ENCODE results near the gene MAPK8IP1. TPM values are rescaled to one million over a fixed set of nuclear protein-coding genes. Genes with fewer than 3 reads are reported as not detected.

MAPK8IP1 gene
- total and polyA plus RNA-seq, 7 donors, result 1.2 to 15.5 (median 4.9) TPM

- Histone ChIP-seq H3K36me3 (peaks cover 0 to 23% (median 0%) of the 10 kb centered on the region in 4 donors), H3K27ac (peak overlapping the region in 3 of 4 donors; percentile 26 to 70 (median 68)), H3K9me3 (no peaks in the 10 kb centered on the region), H3K27me3 (peaks cover 0 to 3% (median 0%) of the 10 kb centered on the region in 3 donors), H3K4me3 (peak overlapping the region; percentile 26 to 64 (median 58)), H3K4me1 (peaks cover 0 to 26% (median 22%) of the 10 kb centered on the region in 4 donors)
- peak; percentile 81 for DNase-seq
- no peak for TF ChIP-seq EP300 (IDR thresholded peaks at IDR 0.05)
- TF ChIP-seq POLR2AphosphoS5 (IDR thresholded peaks at IDR 0.05), result no peak
- TF ChIP-seq CTCF (IDR thresholded peaks at IDR 0.05), result no peak
- TF ChIP-seq POLR2A (IDR thresholded peaks at IDR 0.05), result no peak
- WGBS, 2 donors, result 37 to 59% methylated on average over 8 of the region's 8 CpGs
- intact Hi-C loops (cut with DNase I), result loop anchor here (2.0 to 5.0 kb wide), 3 partner anchors 16 to 59 kb away; partner anchors contain the start of gene PEX16
These were observed 15.6 kb downstream of the MAPK8IP1 start for GRCh38 chr11:45900916-45901617.

GRCh38 chr11:45901626-45902025 lies 16.2 kb downstream of the MAPK8IP1 start:
- Histone ChIP-seq H3K27me3 (no peaks in the 10 kb centered on the region), H3K27ac (no peak overlapping the region), H3K36me3 (peaks cover 0 to 23% (median 0%) of the 10 kb centered on the region in 4 donors), H3K4me3 (no peak overlapping the region), H3K4me1 (peaks cover 0 to 26% (median 22%) of the 10 kb centered on the region in 4 donors), H3K9me3 (no peaks in the 10 kb centered on the region)
- TF ChIP-seq POLR2AphosphoS5 (IDR thresholded peaks at IDR 0.05) (no peak), CTCF (IDR thresholded peaks at IDR 0.05) (no peak), EP300 (IDR thresholded peaks at IDR 0.05) (no peak), POLR2A (IDR thresholded peaks at IDR 0.05) (no peak)
- WGBS, 2 donors, result 84 to 87% methylated on average over 6 of the region's 6 CpGs
- DNase-seq, result no peak
- intact Hi-C loops (cut with DNase I), result loop anchor here (2.0 to 5.0 kb wide), 3 partner anchors 15 to 59 kb away; partner anchors contain the start of gene PEX16

- intact Hi-C loops (cut with DNase I), result loop anchor here (5.0 kb wide), 2 partner anchors 40 to 60 kb away; no protein-coding TSS in a partner anchor
- Histone ChIP-seq H3K36me3 (peaks cover 0 to 23% (median 0%) of the 10 kb centered on the region in 4 donors), H3K9me3 (no peaks in the 10 kb centered on the region), H3K4me3 (no peak overlapping the region), H3K27ac (no peak overlapping the region), H3K27me3 (no peaks in the 10 kb centered on the region), H3K4me1 (peaks cover 0 to 26% (median 22%) of the 10 kb centered on the region in 4 donors)
- WGBS, 2 donors, result 93 to 95% methylated on average over 56 of the region's 56 CpGs
- no peak for TF ChIP-seq EP300 (IDR thresholded peaks at IDR 0.05)
- TF ChIP-seq POLR2A (IDR thresholded peaks at IDR 0.05), result no peak
- no peak for TF ChIP-seq POLR2AphosphoS5 (IDR thresholded peaks at IDR 0.05)
- TF ChIP-seq CTCF (IDR thresholded peaks at IDR 0.05), result no peak
- no peak for DNase-seq
These were observed 17.3 kb downstream of the MAPK8IP1 start for GRCh38 chr11:45902452-45903380.

GRCh38 chr11:45904309-45904915 lies 19.0 kb downstream of the MAPK8IP1 start:
- Histone ChIP-seq H3K36me3 (peaks cover 0 to 27% (median 1%) of the 10 kb centered on the region in 4 donors), H3K9me3 (no peaks in the 10 kb centered on the region), H3K27me3 (no peaks in the 10 kb centered on the region), H3K4me3 (no peak overlapping the region), H3K4me1 (peaks cover 0 to 19% (median 16%) of the 10 kb centered on the region in 4 donors), H3K27ac (no peak overlapping the region)
- DNase-seq, result no peak
- 46 to 80% methylated on average over 15 of the region's 15 CpGs for WGBS, 2 donors
- intact Hi-C loops (cut with DNase I), result loop anchor here (5.0 kb wide), 2 partner anchors 42 to 62 kb away; no protein-coding TSS in a partner anchor
- TF ChIP-seq CTCF (IDR thresholded peaks at IDR 0.05), result no peak
- TF ChIP-seq POLR2AphosphoS5 (IDR thresholded peaks at IDR 0.05), result no peak
- TF ChIP-seq POLR2A (IDR thresholded peaks at IDR 0.05), result no peak
- TF ChIP-seq EP300 (IDR thresholded peaks at IDR 0.05), result no peak

All from sigmoid colon (tissue), 7 donors.